ENCODE results near the gene SKAP1.

SKAP1 gene

DNA sequence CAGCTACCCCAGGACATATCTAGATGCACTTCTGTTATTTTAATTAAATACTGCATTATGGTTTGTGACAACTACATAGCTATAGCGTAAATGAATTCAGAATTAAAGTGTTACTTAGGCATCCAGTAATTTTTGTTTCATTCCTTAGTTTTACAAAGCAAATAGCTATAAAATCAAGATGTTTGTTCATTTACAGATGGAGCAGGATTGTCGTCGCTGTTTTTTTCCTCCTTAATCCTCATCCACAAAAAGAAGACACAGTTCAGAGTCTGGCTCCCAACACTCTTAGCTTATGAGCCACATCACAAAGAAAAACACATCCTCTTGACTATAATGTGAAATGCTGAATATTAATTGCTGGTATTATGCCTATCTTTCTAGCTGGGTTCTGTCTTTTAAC is 278.8 kb downstream of the SKAP1 start:
- peaks cover 0 to 36% (median 0%) of the 10 kb centered on the region in 3 experiments for H3K27me3 ChIP-seq (ENCODE audit: control insufficient read depth in 3 of 3, insufficient read depth in 3 of 3, low read depth in 1 of 3, low read length in 3 of 3)
- H3K27ac ChIP-seq (replicated peaks; ENCODE audit: low read length): no peak overlapping the region
- H3K4ac ChIP-seq (ENCODE audit: low read length): no peak overlapping the region
- H3K9me3 ChIP-seq (replicated peaks in 1 of 2; ENCODE audit: control insufficient read depth in 2 of 2, insufficient read depth in 1 of 2, low read depth in 1 of 2, low read length in 2 of 2): no peaks in the 10 kb centered on the region
- H3K14ac ChIP-seq (ENCODE audit: low read length): no peak overlapping the region
- no peak overlapping the region for H2BK5ac ChIP-seq (ENCODE audit: low read length)
- no peak overlapping the region for H3K4me3 ChIP-seq (ENCODE audit: low read length in 2 of 2)
- H2BK12ac ChIP-seq (ENCODE audit: low read length): no peak overlapping the region
- H2AFZ ChIP-seq (ENCODE audit: low read length): no peak overlapping the region
- no peak overlapping the region for H3K9ac ChIP-seq (ENCODE audit: low read depth, low read length, poor library complexity)
- DNase-seq (ENCODE audit: low spot score): no peak
- H3K36me3 ChIP-seq (replicated peaks in 1 of 2; ENCODE audit: control insufficient read depth in 2 of 2, insufficient read depth in 2 of 2, low read length in 2 of 2): no peaks in the 10 kb centered on the region
- peaks cover 14 to 24% of the 10 kb centered on the region in 2 donors for H3K4me1 ChIP-seq (ENCODE audit: control insufficient read depth in 2 of 2, insufficient read depth in 1 of 2, low read depth in 1 of 2, low read length in 2 of 2)
- H3K18ac ChIP-seq (ENCODE audit: low read length): no peak overlapping the region
- H3K79me1 ChIP-seq (ENCODE audit: low read depth, low read length): no peaks in the 10 kb centered on the region
- no peak overlapping the region for H2AK5ac ChIP-seq (ENCODE audit: low read depth, low read length)
- H4K8ac ChIP-seq (ENCODE audit: low read depth, low read length): no peak overlapping the region
- H2BK120ac ChIP-seq (ENCODE audit: low read depth, low read length): no peak overlapping the region
- no peak overlapping the region for H3K4me2 ChIP-seq (ENCODE audit: insufficient read depth, low read length, poor library complexity, severe bottlenecking)
- no CpG with 5 or more reads among the region's 3 CpGs for WGBS, 2 donors (ENCODE audit: extremely low coverage in 2 of 2, insufficient read length in 2 of 2, insufficient replicate concordance in 1 of 2)
- no peak overlapping the region for H2BK15ac ChIP-seq (ENCODE audit: low read length)
- no peak overlapping the region for H3K23ac ChIP-seq (ENCODE audit: low read depth, low read length, poor library complexity)
- no peak overlapping the region for H4K91ac ChIP-seq (ENCODE audit: low read depth, low read length, poor library complexity)

GRCh38 chr17:48150597-48151001 is 279.4 kb downstream of the SKAP1 start:
- no CpG with 5 or more reads among the region's 11 CpGs for WGBS, 2 donors (ENCODE audit: extremely low coverage in 2 of 2, insufficient read length in 2 of 2, insufficient replicate concordance in 1 of 2)
- no peak overlapping the region for H4K8ac ChIP-seq (ENCODE audit: low read depth, low read length)
- no peak overlapping the region for H2BK120ac ChIP-seq (ENCODE audit: low read depth, low read length)
- H3K4me3 ChIP-seq (ENCODE audit: low read length in 2 of 2): no peak overlapping the region
- H3K14ac ChIP-seq (ENCODE audit: low read length): no peak overlapping the region
- no peaks in the 10 kb centered on the region for H3K36me3 ChIP-seq (replicated peaks in 1 of 2; ENCODE audit: control insufficient read depth in 2 of 2, insufficient read depth in 2 of 2, low read length in 2 of 2)
- peaks cover 11 to 24% of the 10 kb centered on the region in 2 donors for H3K4me1 ChIP-seq (ENCODE audit: control insufficient read depth in 2 of 2, insufficient read depth in 1 of 2, low read depth in 1 of 2, low read length in 2 of 2)
- no peak overlapping the region for H3K9ac ChIP-seq (ENCODE audit: low read depth, low read length, poor library complexity)
- no peak overlapping the region for H3K27ac ChIP-seq (replicated peaks; ENCODE audit: low read length)
- no peak overlapping the region for H2AFZ ChIP-seq (ENCODE audit: low read length)
- H3K9me3 ChIP-seq (replicated peaks in 1 of 2; ENCODE audit: control insufficient read depth in 2 of 2, insufficient read depth in 1 of 2, low read depth in 1 of 2, low read length in 2 of 2): no peaks in the 10 kb centered on the region
- H2BK15ac ChIP-seq (ENCODE audit: low read length): no peak overlapping the region
- H3K4ac ChIP-seq (ENCODE audit: low read length): no peak overlapping the region
- H2BK12ac ChIP-seq (ENCODE audit: low read length): no peak overlapping the region
- no peak overlapping the region for H4K91ac ChIP-seq (ENCODE audit: low read depth, low read length, poor library complexity)
- H2BK5ac ChIP-seq (ENCODE audit: low read length): no peak overlapping the region
- H3K27me3 ChIP-seq (ENCODE audit: control insufficient read depth in 3 of 3, insufficient read depth in 3 of 3, low read depth in 1 of 3, low read length in 3 of 3): peaks cover 0 to 30% (median 0%) of the 10 kb centered on the region in 3 experiments
- no peak overlapping the region for H2AK5ac ChIP-seq (ENCODE audit: low read depth, low read length)
- H3K18ac ChIP-seq (ENCODE audit: low read length): no peak overlapping the region
- DNase-seq (ENCODE audit: low spot score): no peak
- H3K4me2 ChIP-seq (ENCODE audit: insufficient read depth, low read length, poor library complexity, severe bottlenecking): no peak overlapping the region
- H3K79me1 ChIP-seq (ENCODE audit: low read depth, low read length): no peaks in the 10 kb centered on the region
- no peak overlapping the region for H3K23ac ChIP-seq (ENCODE audit: low read depth, low read length, poor library complexity)

DNA sequence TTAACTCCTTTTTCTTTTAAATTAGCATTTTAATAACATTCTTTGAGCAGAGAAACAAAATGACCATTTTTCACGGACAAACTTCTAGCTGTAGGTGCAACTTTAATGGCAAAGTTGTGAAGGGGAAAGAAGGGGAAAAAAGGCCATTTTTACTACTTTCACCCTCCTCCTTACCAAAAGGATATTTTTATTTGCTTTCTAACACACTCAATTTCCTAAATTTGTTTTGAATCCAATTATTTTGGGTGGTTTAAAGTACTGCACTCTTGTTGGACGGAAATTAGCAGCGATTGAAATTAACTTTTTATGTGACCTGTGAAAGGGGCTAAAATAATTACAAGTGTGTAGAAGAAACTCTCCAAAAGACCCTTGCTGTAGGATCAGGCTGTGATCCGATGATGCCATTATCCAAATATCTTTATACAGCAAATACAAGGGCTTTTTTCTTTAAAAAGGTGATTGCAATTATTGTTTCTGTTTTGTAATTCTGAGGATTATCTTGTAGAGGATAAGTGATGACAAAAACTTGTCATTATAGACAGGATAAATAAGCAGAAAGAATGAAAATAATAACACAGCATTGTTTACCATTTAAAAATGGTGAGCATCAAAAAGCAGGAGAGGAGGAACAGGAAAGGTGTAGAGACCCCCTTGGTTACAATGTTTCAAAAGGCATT is 280.1 kb downstream of the SKAP1 start:
- WGBS, 2 donors (ENCODE audit: extremely low coverage in 2 of 2, insufficient read length in 2 of 2, insufficient replicate concordance in 1 of 2): no CpG with 5 or more reads among the region's 4 CpGs
- H2AFZ ChIP-seq (ENCODE audit: low read length): no peak overlapping the region
- H3K4ac ChIP-seq (ENCODE audit: low read length): no peak overlapping the region
- no peak overlapping the region for H3K4me2 ChIP-seq (ENCODE audit: insufficient read depth, low read length, poor library complexity, severe bottlenecking)
- no peak overlapping the region for H2AK5ac ChIP-seq (ENCODE audit: low read depth, low read length)
- no peak overlapping the region for H3K9ac ChIP-seq (ENCODE audit: low read depth, low read length, poor library complexity)
- no peaks in the 10 kb centered on the region for H3K9me3 ChIP-seq (replicated peaks in 1 of 2; ENCODE audit: control insufficient read depth in 2 of 2, insufficient read depth in 1 of 2, low read depth in 1 of 2, low read length in 2 of 2)
- no peak overlapping the region for H3K18ac ChIP-seq (ENCODE audit: low read length)
- no peak overlapping the region for H2BK5ac ChIP-seq (ENCODE audit: low read length)
- H3K14ac ChIP-seq (ENCODE audit: low read length): no peak overlapping the region
- no peak overlapping the region for H3K23ac ChIP-seq (ENCODE audit: low read depth, low read length, poor library complexity)
- H3K36me3 ChIP-seq (replicated peaks in 1 of 2; ENCODE audit: control insufficient read depth in 2 of 2, insufficient read depth in 2 of 2, low read length in 2 of 2): no peaks in the 10 kb centered on the region
- H4K8ac ChIP-seq (ENCODE audit: low read depth, low read length): no peak overlapping the region
- H3K79me1 ChIP-seq (ENCODE audit: low read depth, low read length): no peaks in the 10 kb centered on the region
- no peak overlapping the region for H2BK15ac ChIP-seq (ENCODE audit: low read length)
- peaks cover 11 to 24% of the 10 kb centered on the region in 2 donors for H3K4me1 ChIP-seq (ENCODE audit: control insufficient read depth in 2 of 2, insufficient read depth in 1 of 2, low read depth in 1 of 2, low read length in 2 of 2)
- H2BK120ac ChIP-seq (ENCODE audit: low read depth, low read length): no peak overlapping the region
- H2BK12ac ChIP-seq (ENCODE audit: low read length): no peak overlapping the region
- no peak overlapping the region for H3K4me3 ChIP-seq (ENCODE audit: low read length in 2 of 2)
- no peak overlapping the region for H3K27ac ChIP-seq (replicated peaks; ENCODE audit: low read length)
- DNase-seq (ENCODE audit: low spot score): no peak
- H3K27me3 ChIP-seq (ENCODE audit: control insufficient read depth in 3 of 3, insufficient read depth in 3 of 3, low read depth in 1 of 3, low read length in 3 of 3): peaks cover 0 to 28% (median 0%) of the 10 kb centered on the region in 3 experiments
- no peak overlapping the region for H4K91ac ChIP-seq (ENCODE audit: low read depth, low read length, poor library complexity)

GRCh38 chr17:48148854-48149786 is 280.9 kb downstream of the SKAP1 start:
- H4K8ac ChIP-seq (ENCODE audit: low read depth, low read length): no peak overlapping the region
- peaks cover 0 to 36% (median 0%) of the 10 kb centered on the region in 3 experiments for H3K27me3 ChIP-seq (ENCODE audit: control insufficient read depth in 3 of 3, insufficient read depth in 3 of 3, low read depth in 1 of 3, low read length in 3 of 3)
- WGBS, 2 donors (ENCODE audit: extremely low coverage in 2 of 2, insufficient read length in 2 of 2, insufficient replicate concordance in 1 of 2): no CpG with 5 or more reads among the region's 16 CpGs
- H2BK120ac ChIP-seq (ENCODE audit: low read depth, low read length): no peak overlapping the region
- H2AK5ac ChIP-seq (ENCODE audit: low read depth, low read length): no peak overlapping the region
- H3K9me3 ChIP-seq (replicated peaks in 1 of 2; ENCODE audit: control insufficient read depth in 2 of 2, insufficient read depth in 1 of 2, low read depth in 1 of 2, low read length in 2 of 2): no peaks in the 10 kb centered on the region
- H3K79me1 ChIP-seq (ENCODE audit: low read depth, low read length): no peaks in the 10 kb centered on the region
- H3K4me2 ChIP-seq (ENCODE audit: insufficient read depth, low read length, poor library complexity, severe bottlenecking): no peak overlapping the region
- H4K91ac ChIP-seq (ENCODE audit: low read depth, low read length, poor library complexity): no peak overlapping the region
- H3K23ac ChIP-seq (ENCODE audit: low read depth, low read length, poor library complexity): no peak overlapping the region
- no peak overlapping the region for H2AFZ ChIP-seq (ENCODE audit: low read length)
- H3K14ac ChIP-seq (ENCODE audit: low read length): no peak overlapping the region
- DNase-seq (ENCODE audit: low spot score): peak; percentile 55
- H2BK5ac ChIP-seq (ENCODE audit: low read length): no peak overlapping the region
- H3K4me3 ChIP-seq (ENCODE audit: low read length in 2 of 2): no peak overlapping the region
- no peak overlapping the region for H3K27ac ChIP-seq (replicated peaks; ENCODE audit: low read length)
- H3K36me3 ChIP-seq (replicated peaks in 1 of 2; ENCODE audit: control insufficient read depth in 2 of 2, insufficient read depth in 2 of 2, low read length in 2 of 2): no peaks in the 10 kb centered on the region
- peaks cover 11 to 24% of the 10 kb centered on the region in 2 donors for H3K4me1 ChIP-seq (ENCODE audit: control insufficient read depth in 2 of 2, insufficient read depth in 1 of 2, low read depth in 1 of 2, low read length in 2 of 2)
- H3K4ac ChIP-seq (ENCODE audit: low read length): no peak overlapping the region
- H2BK12ac ChIP-seq (ENCODE audit: low read length): no peak overlapping the region
- H3K18ac ChIP-seq (ENCODE audit: low read length): no peak overlapping the region
- no peak overlapping the region for H3K9ac ChIP-seq (ENCODE audit: low read depth, low read length, poor library complexity)
- no peak overlapping the region for H2BK15ac ChIP-seq (ENCODE audit: low read length)
